Measurements from ENCODE around the gene CISD3. TPM values are rescaled to one million over a fixed set of nuclear protein-coding genes. Genes with fewer than 3 reads are reported as not detected.

Gene CISD3
- total RNA-seq, 1 donor from 2014 or later = 9.0 TPM

- peaks cover 4% of the 10 kb centered on the region for H3K36me3 Mint-ChIP-seq (ENCODE audit: low read depth)
- H3K27me3 Mint-ChIP-seq (ENCODE audit: low read depth) = peaks cover 23% of the 10 kb centered on the region
- peak; percentile 85 for DNase-seq (ENCODE audit: low read depth, low spot score)
- no peaks in the 10 kb centered on the region for H3K9me3 Mint-ChIP-seq
- peak within 1 kb of the TSS; percentile 88 for H3K27ac Mint-ChIP-seq (ENCODE audit: unreplicated experiment)
- TF ChIP-seq CTCF (conservative IDR thresholded peaks at IDR 0.05) = no peak
- H3K4me1 Mint-ChIP-seq = peaks cover 39% of the 10 kb centered on the region
- peak within 1 kb of the TSS; percentile 96 for H3K4me3 Mint-ChIP-seq
Observed at GRCh38 chr17:38752308-38753070, 22.3 kb downstream of the CISD3 start, which contains the start of gene PSMB3. TSS of gene PSMB3 (plus strand) at chr17:38752741. CDS start at chr17:38752827, 86 bp downstream.

DNA sequence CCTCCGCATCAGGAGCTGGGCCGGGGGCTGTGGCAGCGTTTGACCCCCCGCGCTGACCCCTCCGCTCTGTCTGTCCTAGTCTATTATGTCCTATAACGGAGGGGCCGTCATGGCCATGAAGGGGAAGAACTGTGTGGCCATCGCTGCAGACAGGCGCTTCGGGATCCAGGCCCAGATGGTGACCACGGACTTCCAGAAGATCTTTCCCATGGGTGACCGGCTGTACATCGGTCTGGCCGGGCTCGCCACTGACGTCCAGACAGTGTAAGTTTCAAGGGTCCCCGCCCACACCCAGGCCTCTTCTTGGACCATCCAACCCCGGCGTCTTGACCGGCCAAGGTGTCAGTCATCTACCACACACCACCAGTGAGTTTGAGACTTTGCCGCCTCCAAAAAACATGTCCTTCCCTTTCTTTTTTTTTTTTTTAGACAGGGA lies 22.9 kb downstream of the CISD3 start:
- DNase-seq (ENCODE audit: low read depth, low spot score) = no peak
- H3K27ac Mint-ChIP-seq (ENCODE audit: unreplicated experiment) = no peak overlapping the region
- H3K4me3 Mint-ChIP-seq = peak overlapping the region; percentile 96
- no peak for TF ChIP-seq CTCF (conservative IDR thresholded peaks at IDR 0.05)
- peaks cover 39% of the 10 kb centered on the region for H3K4me1 Mint-ChIP-seq
- H3K9me3 Mint-ChIP-seq = no peaks in the 10 kb centered on the region
- H3K27me3 Mint-ChIP-seq (ENCODE audit: low read depth) = peaks cover 23% of the 10 kb centered on the region
- H3K36me3 Mint-ChIP-seq (ENCODE audit: low read depth) = peaks cover 4% of the 10 kb centered on the region

- peak; percentile 51 for TF ChIP-seq CTCF (conservative IDR thresholded peaks at IDR 0.05)
- H3K27ac Mint-ChIP-seq (ENCODE audit: unreplicated experiment) = peak overlapping the region; percentile 46
- no peaks in the 10 kb centered on the region for H3K9me3 Mint-ChIP-seq
- no peaks in the 10 kb centered on the region for H3K27me3 Mint-ChIP-seq (ENCODE audit: low read depth)
- DNase-seq (ENCODE audit: low read depth, low spot score) = peak; percentile 36
- peaks cover 5% of the 10 kb centered on the region for H3K4me1 Mint-ChIP-seq
- H3K36me3 Mint-ChIP-seq (ENCODE audit: low read depth) = peaks cover 10% of the 10 kb centered on the region
- peak overlapping the region; percentile 17 for H3K4me3 Mint-ChIP-seq
Observed at GRCh38 chr17:38761612-38762011, 31.5 kb downstream of the CISD3 start.

DNA sequence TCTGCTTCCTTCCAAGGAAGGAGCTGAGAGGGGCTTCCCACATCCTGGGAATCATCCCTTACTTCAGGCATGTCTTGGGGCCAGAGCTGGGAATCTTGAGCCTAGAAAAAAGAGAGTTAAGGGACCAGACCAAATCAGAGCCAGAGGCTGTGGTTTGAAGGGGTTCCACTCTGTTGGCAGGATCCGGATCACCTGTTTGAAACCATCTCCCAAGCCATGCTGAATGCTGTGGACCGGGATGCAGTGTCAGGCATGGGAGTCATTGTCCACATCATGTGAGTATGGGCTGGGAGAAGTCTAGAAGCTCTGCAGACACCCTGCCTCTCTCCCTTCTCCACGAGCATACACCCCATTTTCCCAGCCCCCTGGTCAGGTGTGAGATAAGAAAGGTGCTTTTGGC lies 32.1 kb downstream of the CISD3 start:
- H3K9me3 Mint-ChIP-seq = no peaks in the 10 kb centered on the region

DNA sequence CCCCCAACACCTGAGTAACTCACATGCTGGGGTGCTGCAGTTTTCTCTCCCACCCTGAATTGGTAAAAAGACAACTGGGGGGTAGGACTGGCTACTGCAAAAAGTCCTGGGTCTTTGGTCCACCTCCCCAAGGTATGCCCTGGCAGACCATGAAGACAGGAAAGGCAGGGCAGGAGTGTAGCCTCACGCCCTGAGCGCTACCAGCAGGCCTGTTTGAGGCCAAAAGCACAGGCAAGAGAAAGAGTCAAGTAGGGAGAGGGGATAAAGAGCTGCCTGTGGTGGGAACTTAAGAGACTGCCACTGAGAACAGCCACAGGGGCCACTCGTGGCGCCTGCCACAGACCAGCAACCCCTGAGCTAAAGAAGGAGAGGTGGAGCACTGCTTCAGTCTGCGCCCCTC lies 36.2 kb downstream of the CISD3 start:
- DNase-seq (ENCODE audit: low read depth, low spot score) = no peak
- Mint-ChIP-seq H3K27ac (ENCODE audit: unreplicated experiment) (no peak overlapping the region), H3K4me1 (peaks cover 14% of the 10 kb centered on the region), H3K9me3 (no peaks in the 10 kb centered on the region), H3K27me3 (ENCODE audit: low read depth) (no peaks in the 10 kb centered on the region), H3K4me3 (no peak overlapping the region), H3K36me3 (ENCODE audit: low read depth) (peaks cover 6% of the 10 kb centered on the region)
- TF ChIP-seq CTCF (conservative IDR thresholded peaks at IDR 0.05) = no peak

More for the DNA sequence above, 32.1 kb downstream of the CISD3 start:
- DNase-seq (ENCODE audit: low read depth, low spot score) = no peak
- Mint-ChIP-seq H3K4me1 (peaks cover 11% of the 10 kb centered on the region), H3K36me3 (ENCODE audit: low read depth) (peaks cover 10% of the 10 kb centered on the region), H3K27ac (ENCODE audit: unreplicated experiment) (no peak overlapping the region), H3K4me3 (no peak overlapping the region), H3K27me3 (ENCODE audit: low read depth) (no peaks in the 10 kb centered on the region)
- no peak for TF ChIP-seq CTCF (conservative IDR thresholded peaks at IDR 0.05)
